ENCODE data around the gene USPL1.

USPL1 gene

GRCh38 chr13:30629527-30629926 lies 11.8 kb downstream of the USPL1 start:
- no peak for TF ChIP-seq POLR2AphosphoS5 (IDR thresholded peaks at IDR 0.05; ENCODE audit: low read depth)
- TF ChIP-seq REST (IDR thresholded peaks at IDR 0.05; ENCODE audit: insufficient replicate concordance, low read depth): no peak
- no peak for TF ChIP-seq SPI1 (IDR thresholded peaks at IDR 0.05; ENCODE audit: borderline replicate concordance, low read depth)
- TF ChIP-seq, protein P1, sequence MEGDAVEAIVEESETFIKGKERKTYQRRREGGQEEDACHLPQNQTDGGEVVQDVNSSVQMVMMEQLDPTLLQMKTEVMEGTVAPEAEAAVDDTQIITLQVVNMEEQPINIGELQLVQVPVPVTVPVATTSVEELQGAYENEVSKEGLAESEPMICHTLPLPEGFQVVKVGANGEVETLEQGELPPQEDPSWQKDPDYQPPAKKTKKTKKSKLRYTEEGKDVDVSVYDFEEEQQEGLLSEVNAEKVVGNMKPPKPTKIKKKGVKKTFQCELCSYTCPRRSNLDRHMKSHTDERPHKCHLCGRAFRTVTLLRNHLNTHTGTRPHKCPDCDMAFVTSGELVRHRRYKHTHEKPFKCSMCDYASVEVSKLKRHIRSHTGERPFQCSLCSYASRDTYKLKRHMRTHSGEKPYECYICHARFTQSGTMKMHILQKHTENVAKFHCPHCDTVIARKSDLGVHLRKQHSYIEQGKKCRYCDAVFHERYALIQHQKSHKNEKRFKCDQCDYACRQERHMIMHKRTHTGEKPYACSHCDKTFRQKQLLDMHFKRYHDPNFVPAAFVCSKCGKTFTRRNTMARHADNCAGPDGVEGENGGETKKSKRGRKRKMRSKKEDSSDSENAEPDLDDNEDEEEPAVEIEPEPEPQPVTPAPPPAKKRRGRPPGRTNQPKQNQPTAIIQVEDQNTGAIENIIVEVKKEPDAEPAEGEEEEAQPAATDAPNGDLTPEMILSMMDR (IDR thresholded peaks at IDR 0.05; ENCODE audit: insufficient read depth, low read length): no peak
- TF ChIP-seq GABPA (IDR thresholded peaks at IDR 0.05; ENCODE audit: low read depth): no peak
- Histone ChIP-seq H3K27me3 (ENCODE audit: insufficient read depth, poor library complexity, severe bottlenecking) (no peaks in the 10 kb centered on the region), H3K4me3 (replicated peaks; ENCODE audit: insufficient read depth, low read length) (no peak overlapping the region), H3K27ac (replicated peaks) (no peak overlapping the region)
- no peak for DNase-seq (ENCODE audit: low read depth in 1 of 2, low spot score in 1 of 2)

DNA sequence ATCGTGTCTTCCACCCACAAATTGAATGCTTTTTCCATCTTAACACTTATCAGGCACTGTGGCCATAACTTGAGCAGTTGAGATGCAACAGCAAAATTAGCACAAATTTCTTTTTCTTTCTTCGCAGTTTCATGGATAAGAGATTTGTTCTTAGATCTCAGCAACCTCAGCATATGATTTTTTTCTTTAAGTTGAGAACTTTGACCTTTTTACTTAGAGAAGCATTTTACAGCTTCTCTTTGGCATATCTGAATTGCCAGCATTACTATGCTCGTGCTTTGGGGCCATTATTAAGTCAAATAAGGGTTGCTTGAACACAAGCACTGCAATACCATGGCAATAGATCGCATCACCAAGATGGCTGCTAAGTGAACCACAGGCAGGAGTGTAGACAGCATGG lies 16.1 kb downstream of the USPL1 start:
- no peak overlapping the region for H3K4me3 ChIP-seq (replicated peaks; ENCODE audit: insufficient read depth, low read length)
- no peaks in the 10 kb centered on the region for H3K27me3 ChIP-seq (ENCODE audit: insufficient read depth, poor library complexity, severe bottlenecking)
- TF ChIP-seq GABPA (IDR thresholded peaks at IDR 0.05; ENCODE audit: low read depth) (no peak), REST (IDR thresholded peaks at IDR 0.05; ENCODE audit: insufficient replicate concordance, low read depth) (no peak), SPI1 (IDR thresholded peaks at IDR 0.05; ENCODE audit: borderline replicate concordance, low read depth) (no peak), POLR2AphosphoS5 (IDR thresholded peaks at IDR 0.05; ENCODE audit: low read depth) (no peak)
- TF ChIP-seq, protein P1 (IDR thresholded peaks at IDR 0.05; ENCODE audit: insufficient read depth, low read length): no peak
- no peak overlapping the region for H3K27ac ChIP-seq (replicated peaks)
- DNase-seq (ENCODE audit: low read depth in 1 of 2, low spot score in 1 of 2): no peak

DNA sequence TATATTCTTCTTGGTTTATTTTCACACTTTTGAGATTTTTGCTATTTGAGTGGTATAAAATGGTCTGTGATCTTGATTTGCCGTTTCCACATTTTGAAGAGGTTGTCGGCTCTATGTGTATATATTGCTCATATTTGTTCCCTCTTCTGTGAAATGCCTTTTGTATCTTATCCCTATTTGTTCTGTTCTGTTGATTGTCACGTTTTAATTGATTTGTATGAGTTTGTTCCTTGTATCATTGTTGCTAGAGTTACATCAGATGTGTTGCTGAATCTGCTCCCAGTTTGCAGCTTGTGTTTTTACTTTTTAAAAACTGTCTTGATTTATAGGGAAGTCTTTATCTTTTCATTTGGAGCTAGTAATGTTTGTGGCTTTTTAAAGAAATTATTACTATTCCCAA lies 17.1 kb downstream of the USPL1 start:
- TF ChIP-seq GABPA (IDR thresholded peaks at IDR 0.05; ENCODE audit: low read depth) (no peak), POLR2AphosphoS5 (IDR thresholded peaks at IDR 0.05; ENCODE audit: low read depth) (no peak), SPI1 (IDR thresholded peaks at IDR 0.05; ENCODE audit: borderline replicate concordance, low read depth) (no peak), REST (IDR thresholded peaks at IDR 0.05; ENCODE audit: insufficient replicate concordance, low read depth) (no peak)
- TF ChIP-seq, protein P1 (IDR thresholded peaks at IDR 0.05; ENCODE audit: insufficient read depth, low read length): no peak
- Histone ChIP-seq H3K27ac (replicated peaks) (no peak overlapping the region), H3K4me3 (replicated peaks; ENCODE audit: insufficient read depth, low read length) (no peak overlapping the region), H3K27me3 (ENCODE audit: insufficient read depth, poor library complexity, severe bottlenecking) (no peaks in the 10 kb centered on the region)
- DNase-seq (ENCODE audit: low read depth in 1 of 2, low spot score in 1 of 2): no peak

All from HL-60 (cell line).